Heart left ventricle (tissue), 13 donors: ENCODE measurements around the gene MIF.

Source experiments
- CTCF ChIP-seq, 12 donors: fragments of 200-600 bp; sonication (generic) in 4 of 12; IDR thresholded peaks; one replicate each; pipeline versions ENCODE4 v1.5.0 to v1.8.0; 2018 to 2022; ENCODE audit warnings: antibody characterized with exemption in 12 of 12, mild to moderate bottlenecking in 5 of 12
- POLR2A ChIP-seq, 2 donors: fragments of 450-650 bp; IDR thresholded peaks; one replicate each; pipeline ENCODE4 v1.6.1; 2017; ENCODE audit warnings: antibody characterized with exemption in 2 of 2, mild to moderate bottlenecking in 2 of 2, moderate library complexity in 2 of 2
- donor health status: ischemic (EF 13 %, LVEDD 7.1; RV severe dilation, severe dysfunction).
- donor health status: DM: no; HTN: yes; CAD: no.
- donor health status: DM: no; HTN: no; CAD: no.
- donor health status: ischemic (EF 25% LVEDD 6.9; RV normal size, moderate dysfunction).
- donor health status: ischemic (EF 25% LVEDD 5.7; RV mildly dilated, moderate dysfunction).
- donor health status: ischemic (EF 35%, LVEDD 5.7; RV mildly dilated, moderate dysfunction).
- donor health status: nonischemic (EF 11% LVEDD 7.7; RV severe dilation, severe dysfunction).
- donor health status: DM: yes; HTN: yes; CAD: no.
- donor health status: PGD.
- donor health status: ischemic (EF 29% LVEDD 5.4; RV normal size, mild dysfunction).
- donor health status: nonischemic (EF 23%, LVEDD 6.1; RV moderate dilation, normal function).

GRCh38 chr22:23884140-23884539 is 10.0 kb upstream of the MIF start:
- TF ChIP-seq CTCF (IDR thresholded peaks at IDR 0.05) = no peak
- TF ChIP-seq POLR2A (IDR thresholded peaks at IDR 0.05) = no peak
